MV-4-11 (cell line): ENCODE measurements around the gene TLE5.
"Not testable (repeated sequence)": the region's sequence is repeated elsewhere in the genome, so short reads cannot be mapped to it uniquely, and the experiment has no call there.

Experiments used
- DNase-seq: peaks from one replicate; lab custom pipeline; 2025; lab: John Stamatoyannopoulos, UW

The TLE5 gene

DNA sequence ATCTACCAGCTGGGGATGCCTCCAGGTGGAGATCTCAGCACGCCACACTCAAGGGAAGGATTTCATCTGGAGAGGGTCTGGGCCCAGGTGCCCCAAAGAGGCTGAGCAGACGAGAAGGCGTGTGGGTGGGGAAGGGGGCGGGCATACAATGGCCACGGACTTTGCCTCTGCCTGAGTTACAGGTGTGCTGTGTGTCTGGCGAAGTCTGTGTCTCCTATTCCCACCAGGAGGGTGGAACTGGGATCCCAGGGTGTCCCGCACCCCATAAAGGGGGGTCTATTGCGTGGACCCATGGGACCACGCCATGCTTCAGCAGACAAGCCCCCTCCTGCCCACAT, 36.8 kb downstream of the TLE5 start:
- no peak for DNase-seq

- DNase-seq: no peak
These were observed 37.3 kb downstream of the TLE5 start for GRCh38 chr19:3024870-3025548.

- DNase-seq: no peak
These were observed 37.8 kb downstream of the TLE5 start for GRCh38 chr19:3024509-3024869.

DNA sequence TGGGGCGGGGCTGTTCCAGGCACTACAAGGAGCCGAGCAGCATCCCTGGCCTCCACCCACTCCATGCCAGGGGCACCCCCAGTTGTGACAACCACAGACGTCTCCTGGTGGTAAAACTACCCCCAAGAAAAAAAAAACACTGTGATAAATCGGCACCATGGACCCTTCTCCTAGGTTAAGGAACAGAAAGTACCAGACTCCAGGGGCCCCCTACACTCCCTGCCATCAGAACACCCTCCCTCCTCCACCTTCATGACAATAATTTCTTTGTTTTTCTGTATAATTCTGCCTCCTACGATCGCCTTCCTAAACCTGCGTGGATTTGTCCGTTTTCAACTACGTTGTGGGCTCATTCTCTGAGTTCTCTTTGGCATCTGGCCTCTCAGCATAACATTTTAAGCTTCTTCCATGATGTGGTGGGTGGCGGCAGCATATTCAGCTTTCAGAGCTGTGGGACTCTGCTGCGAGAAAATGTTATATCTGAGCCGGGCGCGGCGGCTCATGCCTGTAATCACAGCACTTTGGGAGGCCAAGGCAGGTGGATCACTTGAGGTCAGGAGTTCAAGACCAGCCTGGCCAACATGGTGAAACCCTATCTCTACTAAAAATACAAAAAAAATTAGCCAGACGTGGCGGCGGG, 41.9 kb downstream of the TLE5 start:
- DNase-seq: no peak

GRCh38 chr19:3019211-3019854, 43.0 kb downstream of the TLE5 start:
- DNase-seq: no peak

DNA sequence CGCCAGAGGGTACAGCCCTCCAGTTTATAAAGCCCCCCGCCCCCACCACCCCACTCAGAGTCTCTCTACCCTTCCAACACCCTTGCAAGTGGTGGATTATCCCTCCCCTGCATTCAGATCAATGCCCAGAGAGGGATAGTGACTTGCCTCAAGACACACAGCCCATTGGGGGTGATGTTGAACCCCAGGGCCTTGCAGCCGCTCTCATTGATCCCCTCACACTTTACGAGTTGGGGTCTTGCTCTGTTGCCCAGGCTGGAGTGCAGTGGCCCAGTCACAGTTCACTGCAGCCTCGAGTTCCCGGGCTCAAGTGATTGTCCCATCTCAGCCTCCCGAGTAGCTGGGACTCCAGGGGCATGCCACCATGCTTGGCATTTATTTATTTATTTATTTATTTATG, 44.4 kb downstream of the TLE5 start:
- no peak for DNase-seq

- DNase-seq: no peak
These were observed 46.9 kb downstream of the TLE5 start for GRCh38 chr19:3015126-3016057.

DNA sequence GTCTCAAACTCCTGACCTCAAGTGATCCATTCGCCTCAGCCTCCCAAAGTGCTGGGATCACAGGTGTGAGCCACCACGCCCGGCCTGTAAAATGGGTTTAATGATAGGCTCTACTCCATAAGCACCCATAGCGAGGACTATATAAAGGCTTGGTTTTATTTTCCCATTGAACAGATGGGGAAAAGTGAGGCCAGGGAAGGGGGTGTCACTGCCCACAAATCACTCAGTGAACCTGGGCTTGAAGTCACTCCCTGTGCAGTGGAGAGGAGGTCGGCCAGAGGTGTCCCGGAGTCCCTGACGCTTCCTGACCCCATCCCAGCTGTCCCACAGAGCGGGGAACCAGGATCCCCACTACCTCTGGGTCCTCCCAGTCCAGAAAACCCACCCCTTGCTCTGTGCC, 48.2 kb downstream of the TLE5 start:
- no peak for DNase-seq

GRCh38 chr19:3013263-3013725, 49.0 kb downstream of the TLE5 start:
- DNase-seq: no peak

DNA sequence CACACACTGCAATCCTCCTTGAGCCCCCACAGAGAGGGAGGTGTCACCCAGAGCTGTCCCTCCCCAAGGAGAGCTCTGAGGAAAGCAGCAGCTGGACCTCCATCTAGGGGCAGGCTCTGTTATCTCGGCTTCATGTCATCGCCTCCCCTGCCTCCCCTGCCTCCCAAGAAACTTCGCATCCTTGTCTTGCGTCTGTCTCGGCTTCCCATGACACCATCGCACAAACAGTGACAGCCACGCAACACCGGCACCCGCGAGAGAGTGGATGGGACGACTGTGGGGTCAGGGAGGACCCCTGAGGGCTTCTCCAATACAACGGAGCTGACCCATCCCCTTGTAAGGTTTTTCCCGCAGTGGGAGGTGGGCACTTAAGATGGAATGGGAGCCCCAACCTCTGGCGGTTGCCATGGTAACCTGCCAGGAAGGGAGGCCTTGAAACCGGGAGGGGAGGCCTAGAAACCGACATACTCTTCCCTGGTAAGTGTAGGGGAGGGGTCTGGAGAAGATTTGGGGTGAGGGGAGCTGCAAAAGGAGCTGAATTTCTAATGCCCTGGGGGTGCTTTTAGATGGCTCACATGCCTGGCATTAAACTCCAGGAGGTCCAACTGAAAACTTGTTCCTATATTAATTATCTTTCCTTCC, 49.6 kb downstream of the TLE5 start:
- DNase-seq: no peak

- DNase-seq: not testable (repeated sequence)
These were observed 50.2 kb downstream of the TLE5 start for GRCh38 chr19:3012059-3012458.

GRCh38 chr19:3010871-3011270, 51.4 kb downstream of the TLE5 start:
- no peak for DNase-seq

- DNase-seq: no peak
These were observed 53.3 kb downstream of the TLE5 start for GRCh38 chr19:3008994-3009393.

- DNase-seq: no peak
These were observed 54.3 kb downstream of the TLE5 start for GRCh38 chr19:3007975-3008374.

DNA sequence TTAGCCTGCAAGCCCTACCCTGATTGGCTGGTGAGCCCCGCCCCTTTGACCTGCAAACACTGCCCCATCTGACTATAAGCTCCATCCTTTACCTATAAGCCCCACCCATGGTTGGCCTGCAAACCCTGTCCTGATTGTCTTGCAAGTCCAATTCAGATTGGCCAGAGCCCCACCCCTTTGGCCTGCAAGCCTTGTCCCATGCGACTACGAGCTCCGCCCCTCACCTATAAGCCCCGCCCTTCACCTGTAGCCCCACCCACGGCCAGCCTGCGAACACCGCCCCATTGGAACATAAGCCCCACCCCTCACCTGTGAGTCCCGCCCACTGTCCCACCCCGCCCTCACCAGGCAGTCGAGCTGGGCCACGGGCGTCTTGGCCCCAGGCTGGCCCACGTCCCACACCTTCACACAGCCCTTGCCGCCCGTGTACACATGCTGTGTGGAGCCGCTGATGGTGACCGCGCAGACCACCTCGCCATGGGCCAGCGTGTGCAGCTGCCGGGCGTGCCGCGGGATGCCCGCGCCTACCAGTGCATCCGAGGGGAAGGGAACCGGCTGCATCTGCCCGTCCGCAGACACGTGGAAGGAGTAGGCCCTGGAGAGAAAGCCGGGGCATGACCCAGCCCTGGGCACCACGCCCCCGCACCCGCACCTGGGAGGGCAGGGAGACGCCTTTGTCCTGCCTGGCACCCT, 56.1 kb downstream of the TLE5 start:
- DNase-seq: no peak

GRCh38 chr19:3005345-3005744, 57.0 kb downstream of the TLE5 start:
- DNase-seq: no peak

DNA sequence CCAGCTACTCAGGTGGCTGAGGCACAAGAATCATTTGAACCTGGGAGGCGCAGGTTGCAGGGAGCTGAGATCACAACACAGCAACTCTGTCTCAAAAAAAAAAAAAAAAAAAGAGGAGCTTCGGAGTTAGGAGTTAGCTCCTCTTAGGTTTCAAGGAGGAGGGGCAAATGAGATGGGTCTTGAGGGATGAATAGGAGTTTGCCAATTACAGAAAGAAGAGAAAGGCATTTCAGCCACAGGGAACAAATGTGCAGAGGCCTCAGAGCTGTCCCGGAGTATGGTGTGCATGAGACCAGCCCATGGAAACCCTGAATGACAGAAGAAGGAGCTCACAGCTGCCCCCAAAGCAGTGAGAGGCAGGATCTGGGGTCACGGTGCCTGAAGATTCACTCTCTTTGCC, 57.8 kb downstream of the TLE5 start:
- DNase-seq: no peak

GRCh38 chr19:3003046-3003445, 59.2 kb downstream of the TLE5 start:
- no peak for DNase-seq
